Measurements from ENCODE around the gene AASS.
A peak's percentile ranks its signal among the peaks of the same experiment; 100 is the strongest.
"Not testable (repeated sequence)": the region's sequence is repeated elsewhere in the genome, so short reads cannot be mapped to it uniquely, and the experiment has no call there.

Gene AASS

GRCh38 chr7:122143751-122144711 is at the start of gene AASS:
Gene AASS, minus strand, starts transcription at chr7:122144249. Its CDS starts 10,523 bp downstream, at chr7:122133726.
- peak; percentile 86 for DNase-seq (ENCODE audit: low read depth)

DNA sequence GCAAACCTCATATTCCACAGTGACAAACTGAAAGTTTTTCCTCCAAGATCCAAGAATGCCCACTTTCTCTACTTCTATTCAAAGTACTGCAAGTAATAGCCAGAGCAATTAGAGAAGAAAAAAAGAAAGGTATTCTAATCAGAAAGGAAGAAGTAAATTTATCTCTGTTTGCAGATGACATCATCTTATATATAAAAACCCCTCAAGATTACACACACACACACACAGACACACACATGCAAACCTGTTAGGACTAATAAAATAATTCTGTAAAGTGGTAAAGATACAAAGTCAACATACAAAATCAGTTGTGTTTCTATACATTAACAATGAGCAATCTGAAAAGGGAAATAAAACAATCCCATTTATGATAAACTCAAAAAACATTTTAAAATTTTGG is 44.7 kb upstream of the AASS start:
- no peak for DNase-seq (ENCODE audit: low read depth)

- no peak for DNase-seq (ENCODE audit: low read depth)
Measured at GRCh38 chr7:122183106-122183505, 39.1 kb upstream of the AASS start.

DNA sequence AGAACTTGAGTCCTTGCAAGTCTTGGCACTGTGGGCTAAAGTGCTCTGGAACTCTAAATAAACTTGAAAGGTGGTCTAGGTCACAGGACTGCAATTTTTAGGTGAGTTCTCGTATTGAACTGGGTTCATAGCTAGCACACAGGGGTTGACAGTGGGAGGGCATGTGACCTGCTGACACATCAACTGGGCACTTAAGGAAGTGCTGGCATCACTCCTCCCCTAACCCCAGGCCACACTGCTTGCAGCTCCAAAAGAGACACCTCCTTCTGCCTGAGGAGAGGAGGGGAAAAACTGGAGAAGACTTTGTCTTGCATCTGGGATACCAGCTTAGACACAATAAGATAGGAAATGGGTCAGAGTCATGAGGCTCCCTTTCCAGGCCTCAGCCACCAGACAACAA is 38.0 kb upstream of the AASS start:
- DNase-seq (ENCODE audit: low read depth) = no peak

DNA sequence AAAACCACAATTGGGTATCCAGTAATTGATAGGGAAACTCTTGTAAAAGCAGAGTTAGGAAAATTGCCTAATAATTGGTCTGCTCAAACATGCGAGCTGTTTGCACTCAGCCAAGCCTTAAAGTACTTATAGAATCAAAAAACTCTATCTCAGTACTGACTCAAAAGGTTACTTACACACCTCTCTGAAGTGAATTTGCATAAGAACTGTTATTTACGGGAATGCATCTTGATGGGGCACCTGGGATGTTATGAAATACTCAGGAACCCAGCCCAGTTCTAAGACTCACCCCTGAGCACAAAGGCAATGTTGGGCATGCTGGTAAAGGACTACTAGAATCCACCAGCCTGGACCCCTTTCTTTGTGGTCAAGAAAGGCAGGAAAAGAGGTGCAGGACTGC is 28.1 kb upstream of the AASS start:
- not testable (repeated sequence) for DNase-seq (ENCODE audit: low read depth)

GRCh38 chr7:122166740-122167139 is 22.7 kb upstream of the AASS start:
- peak; percentile 28 for DNase-seq (ENCODE audit: low read depth)

- no peak for DNase-seq (ENCODE audit: low read depth)
Measured at GRCh38 chr7:122166275-122166674, 22.2 kb upstream of the AASS start.

- DNase-seq (ENCODE audit: low read depth) = no peak
Measured at GRCh38 chr7:122161628-122162027, 17.6 kb upstream of the AASS start.

GRCh38 chr7:122155566-122155965 is 11.5 kb upstream of the AASS start:
- no peak for DNase-seq (ENCODE audit: low read depth)

GRCh38 chr7:122148878-122149277 is 4.8 kb upstream of the AASS start:
- no peak for DNase-seq (ENCODE audit: low read depth)

DNA sequence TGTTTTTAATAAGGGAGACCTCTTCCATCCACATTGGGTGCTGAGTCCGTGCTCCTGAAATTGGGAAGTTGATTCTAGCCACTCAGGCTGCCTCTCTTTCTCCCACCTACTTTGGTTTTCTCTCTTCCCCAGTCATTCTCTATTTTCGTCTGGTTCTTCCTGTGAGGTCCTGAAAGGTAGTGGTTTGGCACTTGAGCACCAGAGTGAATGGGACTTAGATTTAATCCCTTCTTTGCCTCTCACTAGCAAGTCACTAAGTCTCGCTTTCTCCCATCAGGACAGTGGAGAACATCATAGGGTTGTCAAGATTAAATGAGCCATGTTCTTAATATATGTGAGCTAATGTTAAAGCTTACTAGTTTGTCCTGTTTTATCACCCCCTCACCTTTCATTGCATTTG is 4.0 kb upstream of the AASS start:
- DNase-seq (ENCODE audit: low read depth) = no peak

DNA sequence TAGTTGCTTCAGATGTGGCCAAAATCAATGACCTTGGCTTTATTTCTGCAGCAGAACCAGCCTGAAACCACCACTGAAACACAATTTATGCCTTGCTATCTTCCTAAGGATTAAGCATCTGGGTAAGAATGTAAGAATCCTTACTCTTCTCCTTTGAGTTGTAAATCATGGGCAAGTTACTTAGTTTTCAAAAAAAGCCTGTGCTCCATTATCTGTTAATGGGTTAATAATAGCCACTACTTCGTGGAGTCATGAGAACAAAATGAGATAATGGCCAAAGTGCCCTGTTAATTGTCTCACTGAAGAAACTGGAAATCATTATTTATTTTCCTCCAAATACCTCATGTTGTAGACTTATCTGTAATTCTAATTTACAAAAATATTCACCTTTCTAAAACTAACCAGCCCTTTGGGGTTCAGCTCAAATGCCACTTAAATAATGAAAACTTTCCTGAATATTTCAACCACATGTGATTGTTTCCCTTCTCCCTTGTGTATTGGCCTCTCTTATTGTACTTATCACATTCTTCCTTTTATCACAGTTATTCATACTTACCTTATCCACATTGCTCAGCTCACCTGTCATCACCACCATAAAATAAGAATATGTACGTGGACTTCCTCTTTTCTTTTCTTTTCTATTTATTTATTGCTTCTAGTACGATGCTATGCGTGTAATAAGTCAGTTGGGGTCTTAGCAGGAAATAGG is 2.0 kb upstream of the AASS start:
- no peak for DNase-seq (ENCODE audit: low read depth)

GRCh38 chr7:122143376-122143750 is 686 bp downstream of the AASS start:
- DNase-seq (ENCODE audit: low read depth) = no peak

GRCh38 chr7:122140918-122141317 is 3.1 kb downstream of the AASS start:
- DNase-seq (ENCODE audit: low read depth) = no peak

GRCh38 chr7:122137251-122138077 is 6.6 kb downstream of the AASS start:
- no peak for DNase-seq (ENCODE audit: low read depth)

- no peak for DNase-seq (ENCODE audit: low read depth)
Measured at GRCh38 chr7:122136639-122137245, 7.3 kb downstream of the AASS start.

GRCh38 chr7:122136078-122136477 is 8.0 kb downstream of the AASS start:
- DNase-seq (ENCODE audit: low read depth) = no peak

GRCh38 chr7:122135275-122135674 is 8.8 kb downstream of the AASS start:
- no peak for DNase-seq (ENCODE audit: low read depth)

DNA sequence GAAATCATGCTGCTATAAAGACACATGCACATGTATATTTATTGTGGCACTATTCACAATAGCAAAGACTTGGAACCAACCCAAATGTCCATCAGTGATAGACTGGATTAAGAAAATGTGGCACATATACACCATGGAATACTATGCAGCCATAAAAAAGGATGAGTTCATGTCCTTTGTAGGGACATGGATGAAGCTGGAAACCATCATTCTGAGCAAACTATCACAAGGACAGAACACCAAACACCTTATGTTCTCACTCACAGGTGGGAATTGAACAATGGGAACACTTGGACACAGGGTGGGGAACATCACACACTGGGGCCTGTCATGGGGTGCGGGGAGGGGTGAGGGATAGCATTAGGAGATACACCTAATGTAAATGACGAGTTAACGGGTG is 9.3 kb downstream of the AASS start:
- not testable (repeated sequence) for DNase-seq (ENCODE audit: low read depth)

DNA sequence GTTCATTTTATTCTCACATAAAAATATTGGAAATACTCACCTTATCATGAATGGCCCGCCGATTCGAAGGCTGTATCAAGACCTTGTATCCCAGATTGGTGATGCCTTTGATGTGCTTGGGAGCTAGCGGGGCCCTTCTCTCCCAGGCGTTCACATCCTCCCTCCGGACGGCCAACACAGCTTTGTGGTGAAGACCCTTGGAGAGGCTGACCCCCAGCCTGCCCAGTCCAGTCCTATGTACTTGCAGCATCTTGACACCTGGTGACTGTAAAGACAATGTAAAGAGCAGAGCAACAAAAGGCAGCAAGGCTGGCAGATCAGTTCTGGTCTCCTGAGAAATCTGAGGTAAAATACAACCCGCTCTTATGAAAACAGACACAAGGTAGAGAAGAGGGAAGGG is 10.6 kb downstream of the AASS start:
- DNase-seq (ENCODE audit: low read depth) = no peak

GRCh38 chr7:122132341-122132740 is 11.7 kb downstream of the AASS start:
- DNase-seq (ENCODE audit: low read depth) = no peak

- no peak for DNase-seq (ENCODE audit: low read depth)
Measured at GRCh38 chr7:122123746-122124145, 20.3 kb downstream of the AASS start.
